NCI-H2227 (cell line): ENCODE data around the gene SLIT2.
A peak's percentile ranks its signal among the peaks of the same experiment; 100 is the strongest.

Source experiments
- DNase-seq: peaks from one replicate; lab custom pipeline; 2025; ENCODE audit not compliant: unreplicated experiment; lab: John Stamatoyannopoulos, UW

Gene SLIT2

DNA sequence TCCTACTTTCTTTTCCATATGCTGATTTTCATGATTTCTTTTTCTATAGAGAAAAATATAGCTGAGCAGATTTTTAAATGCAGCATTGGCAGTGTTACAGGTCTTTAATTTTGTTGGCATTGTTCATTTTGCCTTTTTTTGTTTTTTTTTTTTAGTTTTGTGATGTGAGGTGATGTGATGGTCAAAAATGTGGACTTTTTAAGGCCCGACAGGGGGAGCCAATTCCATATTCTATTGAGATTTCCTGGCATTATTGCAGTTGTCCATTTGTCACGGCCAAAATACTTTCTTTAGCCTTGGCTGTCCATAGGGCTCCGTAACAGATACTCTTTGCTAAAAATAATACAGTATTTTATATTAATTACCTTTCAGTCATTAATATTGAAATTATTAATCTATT is 47.8 kb downstream of the SLIT2 start:
- peak; percentile 47 for DNase-seq

DNA sequence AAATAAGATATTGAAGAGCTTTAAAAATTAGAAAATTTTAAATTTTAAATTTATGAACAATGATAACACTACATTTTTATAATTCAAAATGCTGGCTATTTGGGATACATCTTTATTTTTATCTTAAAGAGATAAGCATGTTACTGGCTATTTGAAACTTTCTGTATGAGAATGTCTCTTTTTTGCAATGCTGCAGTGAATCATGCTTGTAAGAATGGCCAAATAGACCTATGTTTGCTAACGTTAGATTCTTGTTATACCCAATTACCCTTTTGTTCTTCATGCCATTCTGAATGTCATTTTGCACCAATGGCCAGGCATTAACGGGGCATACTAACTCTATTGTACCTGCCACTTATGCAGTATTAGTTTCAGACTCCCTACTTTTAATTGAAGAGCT is 49.5 kb downstream of the SLIT2 start:
- no peak for DNase-seq
